Neural progenitor cell (in vitro differentiated cells): ENCODE measurements around the gene FGFR2. TPM values are rescaled to one million over a fixed set of nuclear protein-coding genes. Genes with fewer than 3 reads are reported as not detected.

Experiments
- DNase-seq: peaks from one replicate; pipeline ENCODE4 v3.0.0-alpha.2; 2016; ENCODE audit warnings: low spot score
- H2AFZ ChIP-seq: fragments of 200-600 bp; sonication (generic); replicated peaks from 2 replicates; pipeline ENCODE4 v1.6.1; 2016; ENCODE audit warnings: antibody characterized with exemption
- H3F3A ChIP-seq: fragments of 200-600 bp; sonication (generic); 2 replicates; pipeline ENCODE4 v1.6.1; 2016; ENCODE audit warnings: antibody characterized with exemption, low read depth
- H3K27ac ChIP-seq: fragments of 200-600 bp; sonication (generic); 2 replicates; pipeline ENCODE4 v1.5.1; 2016; ENCODE audit warnings: mild to moderate bottlenecking
- H3K27me3 ChIP-seq: fragments of 200-600 bp; sonication (generic); 2 replicates; pipeline ENCODE4 v1.6.1; 2016; ENCODE audit warnings: mild to moderate bottlenecking, moderate library complexity
- H3K36me3 ChIP-seq: fragments of 200-600 bp; sonication (generic); 2 replicates; pipeline ENCODE4 v1.5.1; 2016
- H3K4me1 ChIP-seq: fragments of 200-600 bp; sonication (generic); 2 replicates; pipeline ENCODE4 v1.6.1; 2016; ENCODE audit warnings: mixed run types
- H3K4me2 ChIP-seq: fragments of 200-600 bp; sonication (generic); 2 replicates; pipeline ENCODE4 v1.6.1; 2016
- H3K4me3 ChIP-seq: fragments of 200-600 bp; sonication (generic); 2 replicates; pipeline ENCODE4 v1.5.1; 2016
- H3K79me2 ChIP-seq: fragments of 200-600 bp; sonication (generic); 2 replicates; pipeline ENCODE4 v1.6.1; 2016; ENCODE audit warnings: low read depth
- H3K9ac ChIP-seq: fragments of 200-600 bp; sonication (generic); 2 replicates; pipeline ENCODE4 v1.6.1; 2016
- H3K9me3 ChIP-seq: fragments of 200-600 bp; sonication (generic); 2 replicates; pipeline ENCODE4 v1.5.1; 2016; ENCODE audit warnings: low read depth
- H4K20me1 ChIP-seq: fragments of 200-600 bp; sonication (generic); 2 replicates; pipeline ENCODE4 v1.6.1; 2016; ENCODE audit warnings: low read depth
- H3K27ac Mint-ChIP-seq: 3 replicates; pipeline ENCODE4 v1.8.0; 2021; ENCODE audit warnings: mixed read lengths
- H3K27me3 Mint-ChIP-seq: 2 replicates; pipeline ENCODE4 v1.8.0; 2022; ENCODE audit warnings: low read depth, mild to moderate bottlenecking, inconsistent platforms, moderate library complexity, mixed read lengths; ENCODE audit not compliant: insufficient read depth
- H3K36me3 Mint-ChIP-seq: 3 replicates; pipeline ENCODE4 v1.8.0; 2021; ENCODE audit warnings: mixed read lengths
- H3K4me1 Mint-ChIP-seq: 3 replicates; pipeline ENCODE4 v1.8.0; 2021; ENCODE audit warnings: mixed read lengths
- H3K4me3 Mint-ChIP-seq: 3 replicates; pipeline ENCODE4 v1.8.0; 2021; ENCODE audit warnings: mild to moderate bottlenecking, moderate library complexity, mixed read lengths
- H3K9me3 Mint-ChIP-seq: 3 replicates; pipeline ENCODE4 v1.8.0; 2020; ENCODE audit warnings: mixed read lengths
- EZH2 ChIP-seq: fragments of 200-600 bp; sonication (generic); IDR thresholded peaks from 2 replicates; pipeline ENCODE4 v1.6.1; 2017; ENCODE audit warnings: antibody characterized with exemption, mild to moderate bottlenecking, moderate library complexity
- EZH2phosphoT487 ChIP-seq: fragments of 200-600 bp; sonication (generic); IDR thresholded peaks from 2 replicates; pipeline ENCODE4 v1.6.1; 2017; ENCODE audit warnings: antibody characterized with exemption
- total RNA-seq: library from RNA; depleted of rRNA; stranded (reverse); fragments of >200 nt; gene quantifications from 2 replicates; pipeline ENCODE4 v1.2.3, GENCODE V29; 2015; ENCODE audit warnings: low replicate concordance
- TF ChIP-seq, protein P1 (sequence below): fragments of 200-600 bp; sonication (generic); IDR thresholded peaks from 2 replicates; pipeline ENCODE4 v1.5.1; 2017; ENCODE audit warnings: antibody characterized with exemption, mild to moderate bottlenecking

Gene FGFR2
- total RNA-seq, result 76.3 and 99.1 TPM in 2 replicates

- H3K4me2 ChIP-seq, result peak within 1 kb of the TSS; percentile 79
- Mint-ChIP-seq H3K36me3 (peaks cover 7% of the 10 kb centered on the region), H3K9me3 (no peaks in the 10 kb centered on the region), H3K4me3 (peak within 1 kb of the TSS; percentile 90), H3K4me1 (peaks cover 61% of the 10 kb centered on the region), H3K27me3 (peaks cover 20% of the 10 kb centered on the region), H3K27ac (peak within 1 kb of the TSS; percentile 88)
- H3K4me3 ChIP-seq, result peak within 1 kb of the TSS; percentile 82
- H3K36me3 ChIP-seq, result no peaks in the 10 kb centered on the region
- DNase-seq, result peak; percentile 98
- H3F3A ChIP-seq, result peaks cover 64% of the 10 kb centered on the region
- peaks cover 39% of the 10 kb centered on the region for H3K4me1 ChIP-seq
- H3K27me3 ChIP-seq, result peaks cover 18% of the 10 kb centered on the region
- peak within 1 kb of the TSS; percentile 86 for H2AFZ ChIP-seq
- H3K9me3 ChIP-seq, result no peaks in the 10 kb centered on the region
- peak within 1 kb of the TSS; percentile 43 for H3K9ac ChIP-seq
- peak within 1 kb of the TSS; percentile 99 for H3K27ac ChIP-seq
- H3K79me2 ChIP-seq, result peaks cover 45% of the 10 kb centered on the region
- no peak for TF ChIP-seq EZH2
- TF ChIP-seq, protein P1, sequence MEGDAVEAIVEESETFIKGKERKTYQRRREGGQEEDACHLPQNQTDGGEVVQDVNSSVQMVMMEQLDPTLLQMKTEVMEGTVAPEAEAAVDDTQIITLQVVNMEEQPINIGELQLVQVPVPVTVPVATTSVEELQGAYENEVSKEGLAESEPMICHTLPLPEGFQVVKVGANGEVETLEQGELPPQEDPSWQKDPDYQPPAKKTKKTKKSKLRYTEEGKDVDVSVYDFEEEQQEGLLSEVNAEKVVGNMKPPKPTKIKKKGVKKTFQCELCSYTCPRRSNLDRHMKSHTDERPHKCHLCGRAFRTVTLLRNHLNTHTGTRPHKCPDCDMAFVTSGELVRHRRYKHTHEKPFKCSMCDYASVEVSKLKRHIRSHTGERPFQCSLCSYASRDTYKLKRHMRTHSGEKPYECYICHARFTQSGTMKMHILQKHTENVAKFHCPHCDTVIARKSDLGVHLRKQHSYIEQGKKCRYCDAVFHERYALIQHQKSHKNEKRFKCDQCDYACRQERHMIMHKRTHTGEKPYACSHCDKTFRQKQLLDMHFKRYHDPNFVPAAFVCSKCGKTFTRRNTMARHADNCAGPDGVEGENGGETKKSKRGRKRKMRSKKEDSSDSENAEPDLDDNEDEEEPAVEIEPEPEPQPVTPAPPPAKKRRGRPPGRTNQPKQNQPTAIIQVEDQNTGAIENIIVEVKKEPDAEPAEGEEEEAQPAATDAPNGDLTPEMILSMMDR, result no peak
- TF ChIP-seq EZH2phosphoT487, result no peak
- peaks cover 49% of the 10 kb centered on the region for H4K20me1 ChIP-seq
Measured at GRCh38 chr10:121598263-121599249, at the start of gene FGFR2. FGFR2 (minus strand) TSS chr10:121598444; CDS start chr10:121593817, 4,627 bp downstream.

DNA sequence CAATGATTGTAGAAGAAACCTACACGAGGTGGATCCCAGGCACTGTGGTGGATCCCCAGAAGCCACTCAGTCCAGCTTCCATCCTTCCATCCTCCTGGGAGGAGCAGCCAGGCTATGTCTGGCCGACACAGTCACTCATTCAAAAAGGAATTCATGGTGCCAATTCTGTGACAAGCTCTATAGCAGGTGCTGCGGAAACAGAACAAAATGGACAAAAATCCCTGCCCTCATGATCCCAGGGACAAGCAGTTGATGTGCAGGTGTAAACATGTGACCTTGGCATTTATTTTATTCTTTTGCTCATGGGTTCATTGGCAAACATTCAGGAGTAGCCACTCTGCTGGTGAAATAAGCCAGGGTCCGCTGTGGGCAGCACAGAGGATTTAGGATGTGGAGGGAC is 49.2 kb upstream of the FGFR2 start:
- H3K9ac ChIP-seq, result no peak overlapping the region
- no peak overlapping the region for H3K27ac ChIP-seq
- H3K9me3 Mint-ChIP-seq, result no peaks in the 10 kb centered on the region
- H3K4me2 ChIP-seq, result no peak overlapping the region
- H3K27me3 ChIP-seq, result no peaks in the 10 kb centered on the region
- H3K36me3 ChIP-seq, result no peaks in the 10 kb centered on the region
- no peak for DNase-seq
- no peak overlapping the region for H2AFZ ChIP-seq
- H3K4me1 Mint-ChIP-seq, result peaks cover 44% of the 10 kb centered on the region
- no peaks in the 10 kb centered on the region for H3K79me2 ChIP-seq
- H3K4me1 ChIP-seq, result peaks cover 10% of the 10 kb centered on the region
- H3K27me3 Mint-ChIP-seq, result peaks cover 2% of the 10 kb centered on the region
- no peak overlapping the region for H3K4me3 ChIP-seq
- no peak overlapping the region for H3K4me3 Mint-ChIP-seq
- H3K9me3 ChIP-seq, result no peaks in the 10 kb centered on the region
- no peaks in the 10 kb centered on the region for H3F3A ChIP-seq
- H3K36me3 Mint-ChIP-seq, result no peaks in the 10 kb centered on the region
- no peaks in the 10 kb centered on the region for H4K20me1 ChIP-seq
- no peak for TF ChIP-seq EZH2phosphoT487
- TF ChIP-seq EZH2, result no peak
- TF ChIP-seq, protein P1, result no peak
- peak overlapping the region; percentile 58 for H3K27ac Mint-ChIP-seq

- Mint-ChIP-seq H3K4me3 (no peak overlapping the region), H3K9me3 (peaks cover 7% of the 10 kb centered on the region), H3K4me1 (peaks cover 44% of the 10 kb centered on the region), H3K27me3 (peaks cover 2% of the 10 kb centered on the region), H3K27ac (no peak overlapping the region), H3K36me3 (no peaks in the 10 kb centered on the region)
- no peak overlapping the region for H2AFZ ChIP-seq
- no peak overlapping the region for H3K9ac ChIP-seq
- H3K27me3 ChIP-seq, result no peaks in the 10 kb centered on the region
- peaks cover 10% of the 10 kb centered on the region for H3K4me1 ChIP-seq
- H4K20me1 ChIP-seq, result no peaks in the 10 kb centered on the region
- H3K36me3 ChIP-seq, result no peaks in the 10 kb centered on the region
- H3K4me3 ChIP-seq, result no peak overlapping the region
- H3K9me3 ChIP-seq, result no peaks in the 10 kb centered on the region
- no peak overlapping the region for H3K4me2 ChIP-seq
- no peak overlapping the region for H3K27ac ChIP-seq
- no peaks in the 10 kb centered on the region for H3K79me2 ChIP-seq
- TF ChIP-seq EZH2 (no peak), EZH2phosphoT487 (no peak)
- TF ChIP-seq, protein P1, result no peak
- DNase-seq, result no peak
- no peaks in the 10 kb centered on the region for H3F3A ChIP-seq
Measured at GRCh38 chr10:121645696-121646095, 47.5 kb upstream of the FGFR2 start.
